ENCODE measurements around the gene BRI3BP. TPM values are rescaled to one million over a fixed set of nuclear protein-coding genes. Genes with fewer than 3 reads are reported as not detected.

BRI3BP gene
- total and polyA plus RNA-seq, 9 of the 15 experiments (the other 6 are each of a cell fraction or from before 2014, with no cell fraction given) = 12.3 to 25.0 (median 16.6) TPM

DNA sequence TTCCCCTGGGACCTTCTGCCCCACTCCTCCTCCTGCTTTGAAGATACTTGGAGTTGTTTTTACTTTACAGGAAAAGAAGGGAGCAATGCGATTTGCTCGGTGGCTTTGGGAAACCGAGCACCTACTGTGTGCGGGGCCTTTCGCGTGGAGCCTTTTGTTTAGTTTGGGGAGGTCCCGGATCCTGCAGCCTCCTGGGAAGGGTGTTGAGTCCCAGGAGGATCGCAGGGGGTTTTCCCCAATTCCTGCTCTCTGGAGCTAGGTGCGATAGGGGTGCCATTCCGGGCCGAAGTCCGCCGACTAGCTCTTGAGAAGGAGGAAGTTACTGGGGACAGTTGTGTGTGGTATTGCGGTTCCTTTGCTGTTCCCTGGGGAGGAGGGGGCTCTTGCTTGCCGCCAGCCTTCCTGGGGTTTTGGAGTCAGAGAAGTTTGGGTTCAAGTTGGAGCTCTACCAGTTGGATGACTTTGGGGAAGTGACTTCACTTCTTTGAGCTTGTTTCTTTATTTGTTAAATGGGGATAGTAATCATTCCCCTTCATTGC, 1.1 kb downstream of the BRI3BP start (continued):
- TF ChIP-seq, protein P1, sequence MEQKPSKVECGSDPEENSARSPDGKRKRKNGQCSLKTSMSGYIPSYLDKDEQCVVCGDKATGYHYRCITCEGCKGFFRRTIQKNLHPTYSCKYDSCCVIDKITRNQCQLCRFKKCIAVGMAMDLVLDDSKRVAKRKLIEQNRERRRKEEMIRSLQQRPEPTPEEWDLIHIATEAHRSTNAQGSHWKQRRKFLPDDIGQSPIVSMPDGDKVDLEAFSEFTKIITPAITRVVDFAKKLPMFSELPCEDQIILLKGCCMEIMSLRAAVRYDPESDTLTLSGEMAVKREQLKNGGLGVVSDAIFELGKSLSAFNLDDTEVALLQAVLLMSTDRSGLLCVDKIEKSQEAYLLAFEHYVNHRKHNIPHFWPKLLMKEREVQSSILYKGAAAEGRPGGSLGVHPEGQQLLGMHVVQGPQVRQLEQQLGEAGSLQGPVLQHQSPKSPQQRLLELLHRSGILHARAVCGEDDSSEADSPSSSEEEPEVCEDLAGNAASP (IDR thresholded peaks at IDR 0.05) = no peak
- peak; percentile 79 for TF ChIP-seq CHD4 (IDR thresholded peaks at IDR 0.05; ENCODE audit: insufficient read depth, insufficient replicate concordance, low read depth, low read length, poor library complexity, severe bottlenecking)
- TF ChIP-seq ZNF217 (CRISPR knock-in tag; IDR thresholded peaks at IDR 0.05) = no peak
- TF ChIP-seq CAMTA2 (CRISPR knock-in tag; conservative IDR thresholded peaks at IDR 0.05) = no peak
- TF ChIP-seq HSF4 (CRISPR knock-in tag; IDR thresholded peaks at IDR 0.05; ENCODE audit: borderline replicate concordance) = no peak
- peak; percentile 33; the same call in 1 of the 2 replicates for TF ChIP-seq VEZF1 (CRISPR knock-in tag; IDR thresholded peaks at IDR 0.05)
- TF ChIP-seq PCBP1 (IDR thresholded peaks at IDR 0.05; ENCODE audit: low read depth, low read length, poor library complexity, severe bottlenecking) = no peak
- peak; percentile 33; the same call in 1 of the 2 replicates for TF ChIP-seq MYC (IDR thresholded peaks at IDR 0.05; ENCODE audit: low read depth, low read length)
- no peak for TF ChIP-seq MYC (CRISPR knock-in tag; IDR thresholded peaks at IDR 0.05; ENCODE audit: borderline replicate concordance, low read depth)
- TF ChIP-seq MBD1 (CRISPR knock-in tag; IDR thresholded peaks at IDR 0.05) = no peak
- no peak for TF ChIP-seq HDAC3 (IDR thresholded peaks at IDR 0.05; ENCODE audit: borderline replicate concordance, partially characterized antibody)
- TF ChIP-seq ZNF239 (CRISPR knock-in tag; IDR thresholded peaks at IDR 0.05) = no peak
- TF ChIP-seq, protein P2, sequence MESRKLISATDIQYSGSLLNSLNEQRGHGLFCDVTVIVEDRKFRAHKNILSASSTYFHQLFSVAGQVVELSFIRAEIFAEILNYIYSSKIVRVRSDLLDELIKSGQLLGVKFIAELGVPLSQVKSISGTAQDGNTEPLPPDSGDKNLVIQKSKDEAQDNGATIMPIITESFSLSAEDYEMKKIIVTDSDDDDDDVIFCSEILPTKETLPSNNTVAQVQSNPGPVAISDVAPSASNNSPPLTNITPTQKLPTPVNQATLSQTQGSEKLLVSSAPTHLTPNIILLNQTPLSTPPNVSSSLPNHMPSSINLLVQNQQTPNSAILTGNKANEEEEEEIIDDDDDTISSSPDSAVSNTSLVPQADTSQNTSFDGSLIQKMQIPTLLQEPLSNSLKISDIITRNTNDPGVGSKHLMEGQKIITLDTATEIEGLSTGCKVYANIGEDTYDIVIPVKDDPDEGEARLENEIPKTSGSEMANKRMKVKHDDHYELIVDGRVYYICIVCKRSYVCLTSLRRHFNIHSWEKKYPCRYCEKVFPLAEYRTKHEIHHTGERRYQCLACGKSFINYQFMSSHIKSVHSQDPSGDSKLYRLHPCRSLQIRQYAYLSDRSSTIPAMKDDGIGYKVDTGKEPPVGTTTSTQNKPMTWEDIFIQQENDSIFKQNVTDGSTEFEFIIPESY (CRISPR knock-in tag; IDR thresholded peaks at IDR 0.05) = no peak
- peak; percentile 43; the same call in 1 of the 2 replicates for TF ChIP-seq SPI1 (IDR thresholded peaks at IDR 0.05; ENCODE audit: borderline replicate concordance, low read depth, low read length)
- TF ChIP-seq NFXL1 (CRISPR knock-in tag; IDR thresholded peaks at IDR 0.05) = no peak
- peak in 1 of 2 experiments; percentile 55; a peak in 2 of 4 replicates for TF ChIP-seq HDAC1 (IDR thresholded peaks at IDR 0.05)
